WTC11 (cell line): ENCODE results near the gene TH. TPM values are rescaled to one million over a fixed set of nuclear protein-coding genes. Genes with fewer than 3 reads are reported as not detected.

Experiments
- ATAC-seq: fragments of 200-7000 bp; cut with Tn5 transposase; 2 replicates; pipeline ENCODE4 v1.10.0; 2021; ENCODE audit warnings: mild to moderate bottlenecking, moderate library complexity
- CTCF ChIA-PET: fragments of 300-600 bp; sonication (Branson Sonifier 250); formaldehyde crosslinking; loops from one replicate; lab custom pipeline; 2021; ENCODE audit warnings: antibody characterized with exemption; lab: Charles Lee
- POLR2A ChIA-PET: fragments of 350-600 bp; sonication (Branson Sonifier 250); formaldehyde crosslinking; loops from one replicate; lab custom pipeline; 2021; ENCODE audit warnings: antibody characterized with exemption; lab: Charles Lee
- DNase-seq: peaks from one replicate; pipeline ENCODE4 v3.0.0; 2021; ENCODE audit warnings: low spot score
- H3K27ac Mint-ChIP-seq: 2 replicates; pipeline ENCODE4 v1.8.0; 2021; ENCODE audit warnings: mixed read lengths
- H3K27me3 Mint-ChIP-seq: 2 replicates; pipeline ENCODE4 v1.8.0; 2021; ENCODE audit warnings: low read depth, mild to moderate bottlenecking, moderate library complexity, mixed read lengths
- H3K36me3 Mint-ChIP-seq: 2 replicates; pipeline ENCODE4 v1.8.0; 2021; ENCODE audit warnings: mixed read lengths
- H3K4me1 Mint-ChIP-seq: 2 replicates; pipeline ENCODE4 v1.8.0; 2022; ENCODE audit warnings: mixed read lengths
- H3K4me3 Mint-ChIP-seq: 2 replicates; pipeline ENCODE4 v1.8.0; 2021; ENCODE audit warnings: mild to moderate bottlenecking, moderate library complexity, mixed read lengths
- H3K9me3 Mint-ChIP-seq: 2 replicates; pipeline ENCODE4 v1.8.0; 2021; ENCODE audit warnings: mixed read lengths
- AR ChIP-seq: fragments of 250-450 bp; sonication (Bioruptor Pico); IDR thresholded peaks from 2 replicates; pipeline ENCODE4 v1.9.0; 2021; ENCODE audit warnings: mild to moderate bottlenecking
- ATF6 ChIP-seq: sonication (generic); formaldehyde crosslinking; IDR thresholded peaks from 2 replicates; pipeline ENCODE4 v1.8.1; 2023; ENCODE audit warnings: mild to moderate bottlenecking, missing genetic modification reagents
- CREB1 ChIP-seq: sonication (generic); formaldehyde crosslinking; IDR thresholded peaks from 2 replicates; pipeline ENCODE4 v1.8.0; 2023; ENCODE audit warnings: mild to moderate bottlenecking, missing genetic modification reagents
- FOXJ3 ChIP-seq: sonication (generic); formaldehyde crosslinking; IDR thresholded peaks from 2 replicates; pipeline ENCODE4 v1.9.0; 2021; ENCODE audit warnings: missing genetic modification reagents, mild to moderate bottlenecking, borderline replicate concordance
- FOXK1 ChIP-seq: sonication (generic); formaldehyde crosslinking; IDR thresholded peaks from 2 replicates; pipeline ENCODE4 v1.8.0; 2022; ENCODE audit warnings: mild to moderate bottlenecking, moderate library complexity, missing genetic modification reagents
- FOXP4 ChIP-seq: sonication (generic); formaldehyde crosslinking; IDR thresholded peaks from 2 replicates; pipeline ENCODE4 v1.8.0; 2022; ENCODE audit warnings: mild to moderate bottlenecking, missing genetic modification reagents
- HMGA2 ChIP-seq: fragments of 250-450 bp; sonication (Bioruptor Pico); IDR thresholded peaks from 2 replicates; pipeline ENCODE4 v1.4.0; 2021; ENCODE audit warnings: mild to moderate bottlenecking, moderate library complexity
- KAT7 ChIP-seq: sonication (generic); formaldehyde crosslinking; IDR thresholded peaks from 2 replicates; pipeline ENCODE4 v1.8.1; 2023; ENCODE audit warnings: missing genetic modification reagents, mild to moderate bottlenecking, borderline replicate concordance
- NR2C2 ChIP-seq: sonication (generic); formaldehyde crosslinking; IDR thresholded peaks from 2 replicates; pipeline ENCODE4 v1.8.0; 2022; ENCODE audit warnings: mild to moderate bottlenecking, missing genetic modification reagents
- NR3C1 ChIP-seq: sonication (generic); formaldehyde crosslinking; conservative IDR thresholded peaks from 2 replicates; pipeline ENCODE4 v1.8.1; 2023; ENCODE audit warnings: low read depth, mild to moderate bottlenecking, missing genetic modification reagents
- TEAD4 ChIP-seq: sonication (generic); formaldehyde crosslinking; IDR thresholded peaks from 2 replicates; pipeline ENCODE4 v1.8.0; 2022; ENCODE audit warnings: mild to moderate bottlenecking, missing genetic modification reagents
- ZMAT4 ChIP-seq: fragments of 250-450 bp; sonication (Bioruptor Pico); IDR thresholded peaks from 2 replicates; pipeline ENCODE4 v1.9.0; 2021; ENCODE audit warnings: mild to moderate bottlenecking
- ZNF671 ChIP-seq: fragments of 250-450 bp; sonication (Bioruptor Pico); IDR thresholded peaks from 2 replicates; pipeline ENCODE4 v1.8.0; 2021; ENCODE audit warnings: mild to moderate bottlenecking
- total RNA-seq: library from RNA; stranded (reverse); gene quantifications from 3 replicates; pipeline ENCODE4 v1.2.3, GENCODE V29; 2021
- TF ChIP-seq, protein P1 (sequence below): sonication (generic); formaldehyde crosslinking; IDR thresholded peaks from 2 replicates; pipeline ENCODE4 v1.8.1; 2023; ENCODE audit warnings: mild to moderate bottlenecking, missing genetic modification reagents, moderate library complexity

The TH gene
- total RNA-seq, 1 experiment from 2014 or later, result not detected

- CTCF ChIA-PET, result interaction anchor here (1.3 to 2.2 kb wide), 2 partner anchors 95 to 103 kb away, joined by 5 to 7 read pairs; no protein-coding TSS in a partner anchor
- TF ChIP-seq ZMAT4 (CRISPR knock-in tag) (no peak), FOXJ3 (CRISPR knock-in tag) (no peak), NR3C1 (CRISPR knock-in tag) (no peak), CREB1 (CRISPR knock-in tag) (no peak)
- H3K9me3 Mint-ChIP-seq, result no peaks in the 10 kb centered on the region
- no peak; the same call in 1 of the 2 replicates for ATAC-seq
- no peak overlapping the region for H3K27ac Mint-ChIP-seq
- POLR2A ChIA-PET, result no interaction called here
- no peak overlapping the region for H3K4me3 Mint-ChIP-seq
- H3K27me3 Mint-ChIP-seq, result peaks cover 4% of the 10 kb centered on the region; the same call in 1 of the 2 replicates
- H3K4me1 Mint-ChIP-seq, result no peaks in the 10 kb centered on the region
- DNase-seq, result no peak
- no peaks in the 10 kb centered on the region for H3K36me3 Mint-ChIP-seq
These were observed 30.7 kb upstream of the TH start for GRCh38 chr11:2202071-2202899.

DNA sequence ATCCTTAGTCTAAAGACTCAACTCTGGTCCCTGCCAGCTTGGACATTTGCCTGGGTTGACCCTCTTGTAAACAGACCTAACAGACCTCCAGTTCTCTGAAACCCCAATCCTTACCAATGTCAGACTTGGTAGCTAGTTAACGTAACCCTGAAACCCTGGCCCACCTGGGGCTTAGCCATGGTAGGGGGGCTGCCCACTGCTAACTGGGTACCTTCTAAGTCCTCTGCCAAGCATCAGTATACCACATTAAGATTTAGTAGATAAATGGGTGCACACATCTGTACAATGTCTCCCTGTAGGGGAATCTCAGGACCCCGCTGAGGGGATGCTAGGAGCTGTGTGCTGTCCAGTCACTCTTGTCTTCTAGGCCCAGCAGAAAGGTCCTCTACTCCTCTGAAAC lies 29.9 kb upstream of the TH start:
- Mint-ChIP-seq H3K27ac (no peak overlapping the region), H3K4me1 (no peaks in the 10 kb centered on the region), H3K9me3 (no peaks in the 10 kb centered on the region), H3K36me3 (no peaks in the 10 kb centered on the region), H3K4me3 (no peak overlapping the region), H3K27me3 (peaks cover 7% of the 10 kb centered on the region)
- CTCF ChIA-PET, result interaction anchor here (2.2 kb wide), 1 partner anchor 103 kb away, joined by 7 read pairs; no protein-coding TSS in a partner anchor
- ATAC-seq, result no peak
- no peak for TF ChIP-seq FOXK1 (CRISPR knock-in tag)
- no peak for TF ChIP-seq NR2C2 (CRISPR knock-in tag)
- TF ChIP-seq ATF6, result no peak
- TF ChIP-seq HMGA2, result no peak
- no peak for TF ChIP-seq FOXP4 (CRISPR knock-in tag)
- no peak for TF ChIP-seq TEAD4 (CRISPR knock-in tag)
- TF ChIP-seq AR (CRISPR knock-in tag), result no peak
- no peak for TF ChIP-seq ZNF671 (CRISPR knock-in tag)
- TF ChIP-seq KAT7 (CRISPR knock-in tag), result no peak
- TF ChIP-seq, protein P1, sequence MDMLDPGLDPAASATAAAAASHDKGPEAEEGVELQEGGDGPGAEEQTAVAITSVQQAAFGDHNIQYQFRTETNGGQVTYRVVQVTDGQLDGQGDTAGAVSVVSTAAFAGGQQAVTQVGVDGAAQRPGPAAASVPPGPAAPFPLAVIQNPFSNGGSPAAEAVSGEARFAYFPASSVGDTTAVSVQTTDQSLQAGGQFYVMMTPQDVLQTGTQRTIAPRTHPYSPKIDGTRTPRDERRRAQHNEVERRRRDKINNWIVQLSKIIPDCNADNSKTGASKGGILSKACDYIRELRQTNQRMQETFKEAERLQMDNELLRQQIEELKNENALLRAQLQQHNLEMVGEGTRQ (CRISPR knock-in tag), result no peak
- no peak for DNase-seq
- POLR2A ChIA-PET, result no interaction called here
